NB4 (cell line): ENCODE data around the gene NTN1.

ENCODE experiments used
- MYC ChIP-seq: IDR thresholded peaks from 2 replicates; pipeline ENCODE4 v1.6.1; 2011; ENCODE audit warnings: low read depth, low read length
- POLR2A ChIP-seq: IDR thresholded peaks from 2 replicates; pipeline ENCODE4 v1.6.1; 2011; ENCODE audit warnings: mild to moderate bottlenecking; ENCODE audit not compliant: insufficient read length; ENCODE audit errors: extremely low read depth
- TF ChIP-seq, protein P1 (sequence below): IDR thresholded peaks from one replicate; pipeline ENCODE4 v1.5.1; 2012; ENCODE audit warnings: low read depth, low read length

DNA sequence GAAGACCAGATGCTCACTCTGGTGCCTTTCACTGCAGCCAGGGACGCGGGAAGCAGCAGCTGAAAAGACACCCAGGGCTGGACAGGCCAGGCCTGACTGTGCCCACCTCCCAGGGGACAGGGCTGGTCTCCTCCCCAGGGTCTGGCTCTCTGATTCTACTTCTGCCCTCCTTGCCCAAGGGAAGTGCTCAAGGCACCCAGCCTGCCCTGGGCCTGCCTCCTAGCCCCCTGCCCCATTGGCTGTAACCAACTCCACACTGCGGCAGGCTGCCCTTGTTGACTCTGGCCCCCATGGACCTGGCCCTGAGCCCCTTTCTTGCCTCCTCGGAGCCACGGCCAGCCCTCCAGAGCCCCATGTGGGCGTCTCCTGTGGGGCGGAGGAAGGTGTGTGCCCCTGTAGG lies 212.5 kb downstream of the NTN1 start:
- TF ChIP-seq, protein P1, sequence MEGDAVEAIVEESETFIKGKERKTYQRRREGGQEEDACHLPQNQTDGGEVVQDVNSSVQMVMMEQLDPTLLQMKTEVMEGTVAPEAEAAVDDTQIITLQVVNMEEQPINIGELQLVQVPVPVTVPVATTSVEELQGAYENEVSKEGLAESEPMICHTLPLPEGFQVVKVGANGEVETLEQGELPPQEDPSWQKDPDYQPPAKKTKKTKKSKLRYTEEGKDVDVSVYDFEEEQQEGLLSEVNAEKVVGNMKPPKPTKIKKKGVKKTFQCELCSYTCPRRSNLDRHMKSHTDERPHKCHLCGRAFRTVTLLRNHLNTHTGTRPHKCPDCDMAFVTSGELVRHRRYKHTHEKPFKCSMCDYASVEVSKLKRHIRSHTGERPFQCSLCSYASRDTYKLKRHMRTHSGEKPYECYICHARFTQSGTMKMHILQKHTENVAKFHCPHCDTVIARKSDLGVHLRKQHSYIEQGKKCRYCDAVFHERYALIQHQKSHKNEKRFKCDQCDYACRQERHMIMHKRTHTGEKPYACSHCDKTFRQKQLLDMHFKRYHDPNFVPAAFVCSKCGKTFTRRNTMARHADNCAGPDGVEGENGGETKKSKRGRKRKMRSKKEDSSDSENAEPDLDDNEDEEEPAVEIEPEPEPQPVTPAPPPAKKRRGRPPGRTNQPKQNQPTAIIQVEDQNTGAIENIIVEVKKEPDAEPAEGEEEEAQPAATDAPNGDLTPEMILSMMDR: no peak
- TF ChIP-seq POLR2A (no peak), MYC (no peak)
